Colon (tissue), 2 donors: Measurements from ENCODE around the gene ABCA13.

Experiments used
- FAIRE-seq: peaks from 2 replicates; lab custom pipeline; 2012; peaks lifted over from hg19 to GRCh38; lab: Jason Lieb, UNC
- donor health status: control.
- donor health status: control.

The ABCA13 gene

DNA sequence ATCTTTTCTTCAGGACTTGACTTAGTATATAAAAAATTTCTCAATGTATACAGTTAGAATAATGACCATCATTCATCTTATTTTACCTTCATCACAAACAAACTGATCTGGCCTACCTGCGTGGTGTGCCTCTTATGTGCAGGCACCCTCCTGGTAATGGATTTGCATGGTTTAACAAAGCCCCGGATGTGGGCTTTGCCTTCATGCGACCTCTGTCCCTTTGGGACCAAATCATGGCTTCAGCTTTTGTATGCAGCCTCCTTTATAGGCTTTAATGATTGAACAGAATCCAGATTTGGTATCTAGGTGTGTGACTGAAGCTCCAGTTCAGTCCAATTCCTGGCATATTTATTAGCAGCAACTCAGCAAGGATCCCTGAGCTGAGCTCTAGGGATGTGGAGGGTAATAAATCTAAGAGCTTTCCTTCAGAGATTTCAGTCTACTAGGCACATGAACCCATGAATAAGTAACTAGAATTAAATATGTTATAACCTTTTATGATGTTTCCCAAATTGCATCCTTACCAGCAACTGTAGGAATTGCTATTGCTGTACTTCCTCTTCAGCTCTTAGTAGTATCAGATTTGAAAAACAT, 256.9 kb downstream of the ABCA13 start:
- no peak for FAIRE-seq

DNA sequence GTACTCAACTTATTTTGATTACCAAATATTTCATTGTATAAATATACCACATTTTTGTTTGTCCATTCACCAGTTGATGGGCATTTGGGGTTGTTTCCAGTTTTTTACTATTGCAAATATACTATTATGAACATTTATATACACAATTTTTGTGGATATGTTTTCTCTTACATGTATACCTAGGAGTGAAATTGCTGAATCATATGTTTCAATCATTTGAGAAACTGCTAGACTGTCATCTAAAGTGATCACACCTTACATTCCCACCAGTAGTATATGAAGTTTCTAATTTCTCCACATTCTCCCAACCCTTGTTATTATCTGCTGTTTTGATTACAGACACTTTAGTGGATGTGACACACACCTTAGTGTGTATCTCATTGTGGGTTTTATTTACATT, 257.9 kb downstream of the ABCA13 start:
- no peak for FAIRE-seq

- no peak for FAIRE-seq
These were observed 266.9 kb downstream of the ABCA13 start for GRCh38 chr7:48438206-48438605.

- FAIRE-seq: no peak
These were observed 270.7 kb downstream of the ABCA13 start for GRCh38 chr7:48441848-48442492.

DNA sequence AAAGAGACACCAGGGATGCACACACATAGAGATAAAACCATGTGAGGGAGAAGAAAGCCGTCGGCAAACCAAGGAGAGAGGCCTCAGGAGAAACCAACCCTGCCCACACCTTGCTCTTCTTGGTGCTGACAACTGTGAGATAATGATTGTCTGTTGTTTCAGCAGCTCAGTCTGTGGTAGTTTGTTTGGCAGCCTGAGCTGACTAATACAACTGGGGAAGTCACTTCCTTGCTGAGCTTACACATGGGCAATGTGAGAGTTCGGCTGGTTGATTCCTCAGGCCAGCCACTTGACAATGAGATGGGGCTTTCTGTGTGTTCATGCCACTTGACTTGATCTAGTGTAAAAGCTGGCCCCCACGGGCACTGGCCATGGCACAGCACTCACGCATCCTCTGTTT, 271.8 kb downstream of the ABCA13 start:
- no peak for FAIRE-seq

- FAIRE-seq: no peak
These were observed 275.5 kb downstream of the ABCA13 start for GRCh38 chr7:48446721-48447120.

- no peak for FAIRE-seq
These were observed 281.0 kb downstream of the ABCA13 start for GRCh38 chr7:48452218-48452617.

DNA sequence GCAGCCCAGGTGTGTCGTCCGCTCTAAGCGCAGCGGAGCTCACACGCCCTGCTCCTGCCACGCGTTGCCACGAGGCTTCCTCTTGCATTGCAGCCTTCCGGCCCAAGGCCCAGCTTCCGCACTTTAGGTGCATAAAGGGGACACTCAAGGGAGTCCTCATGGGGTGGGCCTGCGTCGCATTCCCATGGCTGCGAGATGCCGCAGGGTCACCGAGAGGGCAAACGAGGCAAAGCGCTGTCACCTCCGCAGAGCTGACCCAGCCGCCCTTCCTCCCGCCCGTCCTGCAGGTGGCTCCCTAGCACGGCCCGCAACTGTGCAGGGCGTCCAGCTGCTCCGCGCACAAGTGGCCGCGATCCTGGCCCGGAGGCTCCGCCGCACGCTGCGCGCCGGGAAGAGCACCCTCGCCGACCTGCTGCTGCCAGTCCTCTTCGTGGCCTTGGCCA, 283.5 kb downstream of the ABCA13 start:
- no peak for FAIRE-seq

DNA sequence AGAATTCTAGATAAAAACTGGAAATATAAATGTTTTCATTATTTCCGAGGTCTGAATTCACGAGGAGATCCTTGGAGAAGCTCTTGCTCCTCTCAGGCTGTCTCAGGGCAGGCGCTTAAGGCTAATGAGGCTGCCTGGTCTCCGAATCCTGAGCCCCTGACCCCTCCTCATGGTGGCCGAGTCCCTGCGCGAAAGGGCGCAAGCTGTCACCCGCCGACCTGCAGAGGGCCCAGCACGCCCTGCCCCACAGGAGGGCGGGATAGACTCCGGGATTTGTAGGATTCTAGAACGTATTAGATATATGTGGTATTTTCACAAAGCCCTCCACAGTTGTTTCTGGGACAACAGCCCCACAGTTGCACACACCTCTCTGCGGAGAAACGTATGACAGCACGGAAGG, 284.1 kb downstream of the ABCA13 start:
- no peak for FAIRE-seq

GRCh38 chr7:48458701-48459524, 287.7 kb downstream of the ABCA13 start:
- FAIRE-seq: no peak

- no peak for FAIRE-seq
These were observed 295.5 kb downstream of the ABCA13 start for GRCh38 chr7:48466713-48467112.

DNA sequence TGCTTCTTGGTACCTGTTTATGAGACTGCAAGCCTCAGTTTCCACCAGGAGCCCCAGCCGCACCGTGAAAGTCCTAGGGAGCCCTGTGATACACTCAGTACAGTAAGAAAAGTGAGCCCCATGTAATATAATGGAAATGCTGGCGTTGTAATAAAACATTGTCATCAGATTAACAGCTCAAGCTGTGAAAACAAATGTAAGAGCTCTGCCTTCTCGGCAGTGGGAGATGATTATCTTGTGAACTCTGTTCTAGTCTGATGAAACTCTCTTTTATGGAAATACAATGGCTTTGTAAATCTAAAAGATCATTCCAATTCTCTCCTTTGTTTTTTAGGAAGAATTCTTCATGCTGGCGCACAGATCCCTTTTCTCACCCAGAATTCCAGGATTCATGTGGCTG, 299.9 kb downstream of the ABCA13 start:
- no peak for FAIRE-seq

DNA sequence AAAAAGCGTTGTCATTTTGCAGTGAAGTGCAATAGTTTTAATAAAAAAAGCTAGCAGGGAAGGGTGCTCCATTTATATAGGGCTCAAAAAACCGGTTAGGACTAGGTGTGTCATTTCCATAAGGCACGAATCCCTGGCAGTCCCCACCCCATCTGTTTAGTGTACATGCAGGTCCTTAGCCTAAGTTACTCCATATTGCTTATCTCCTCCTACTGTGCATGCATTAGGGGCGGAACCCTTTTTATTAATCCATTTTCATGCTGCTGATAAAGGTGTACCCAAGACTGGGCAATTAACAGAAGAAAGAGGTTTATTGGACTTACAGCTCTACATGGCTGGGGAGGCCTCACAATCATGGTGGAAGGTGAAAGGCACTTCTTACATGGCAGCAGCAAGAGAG, 301.4 kb downstream of the ABCA13 start:
- no peak for FAIRE-seq

DNA sequence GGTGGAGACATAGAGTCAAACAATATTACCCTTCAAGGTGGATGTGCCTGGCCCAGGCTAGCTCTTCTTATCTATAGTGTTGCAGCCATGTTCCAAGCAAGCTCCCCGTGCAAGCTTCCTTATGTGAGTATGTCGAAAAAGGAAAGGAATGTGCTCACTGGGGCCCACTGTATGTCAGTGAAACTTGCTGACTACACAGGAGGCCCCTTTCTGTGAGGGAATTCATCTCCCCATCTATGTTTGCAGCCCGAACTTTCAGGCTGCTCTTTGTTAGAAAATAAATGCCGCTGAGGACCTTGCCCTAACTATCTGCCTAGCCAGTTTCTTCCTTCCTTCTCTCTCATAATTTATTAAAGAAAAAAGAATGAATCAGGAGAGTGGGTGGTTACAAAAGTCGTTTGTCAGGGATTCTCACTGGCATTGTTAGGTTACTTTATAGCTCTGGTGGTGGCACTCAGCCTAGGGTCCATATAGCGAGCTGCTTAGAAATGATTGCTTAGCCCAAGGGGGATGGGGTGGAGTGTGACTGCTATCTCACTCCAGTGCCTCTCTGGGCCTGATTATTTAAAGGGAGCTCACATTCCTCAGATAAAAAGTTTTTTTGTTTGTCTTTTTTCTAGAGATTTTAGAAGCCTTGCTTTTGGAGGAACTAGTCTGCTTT, 302.1 kb downstream of the ABCA13 start:
- FAIRE-seq: no peak

- no peak for FAIRE-seq
These were observed 310.0 kb downstream of the ABCA13 start for GRCh38 chr7:48481235-48481634.

GRCh38 chr7:48497521-48497920, 326.3 kb downstream of the ABCA13 start:
- FAIRE-seq: no peak

- no peak for FAIRE-seq
These were observed 330.8 kb downstream of the ABCA13 start for GRCh38 chr7:48502021-48502420.

GRCh38 chr7:48505051-48505450, 333.8 kb downstream of the ABCA13 start:
- no peak for FAIRE-seq

DNA sequence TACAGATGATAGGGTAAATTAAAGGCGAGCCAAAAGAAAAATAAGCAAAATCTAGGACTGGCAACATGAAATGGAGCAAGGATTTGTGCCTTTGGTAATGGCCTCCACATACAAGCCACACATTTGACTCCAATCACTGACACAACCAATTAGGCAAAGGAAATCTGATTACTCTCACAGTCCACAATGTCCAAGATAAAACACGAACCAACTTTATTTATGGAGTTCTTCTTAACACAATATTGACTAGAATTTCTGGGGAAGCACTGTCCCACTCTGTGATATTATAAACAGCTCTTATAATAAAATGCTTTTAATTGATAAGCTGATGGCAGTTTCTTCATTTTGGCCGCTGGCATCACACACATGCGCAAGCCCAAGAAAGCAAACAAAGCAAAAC, 334.2 kb downstream of the ABCA13 start:
- no peak for FAIRE-seq

DNA sequence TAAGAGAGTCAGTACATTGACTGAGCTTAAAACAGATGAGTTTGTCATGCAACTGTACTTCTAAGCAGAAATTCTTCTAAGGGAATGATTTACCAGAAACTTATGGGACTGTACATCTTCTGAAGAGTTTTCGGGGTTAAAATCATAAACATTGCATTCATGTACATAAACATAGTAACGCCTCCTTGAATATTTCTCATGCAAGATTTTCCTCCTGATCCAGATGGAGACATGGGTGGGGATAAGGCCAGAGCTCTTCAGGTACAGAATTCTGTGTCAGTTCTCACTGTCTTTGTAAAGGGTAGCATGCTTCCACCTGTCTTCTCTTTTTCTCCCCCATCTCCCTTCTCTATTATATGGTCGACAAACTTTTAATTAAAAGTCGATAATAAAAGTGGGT, 335.3 kb downstream of the ABCA13 start:
- FAIRE-seq: no peak

- no peak for FAIRE-seq
These were observed 339.8 kb downstream of the ABCA13 start for GRCh38 chr7:48511080-48511479.

DNA sequence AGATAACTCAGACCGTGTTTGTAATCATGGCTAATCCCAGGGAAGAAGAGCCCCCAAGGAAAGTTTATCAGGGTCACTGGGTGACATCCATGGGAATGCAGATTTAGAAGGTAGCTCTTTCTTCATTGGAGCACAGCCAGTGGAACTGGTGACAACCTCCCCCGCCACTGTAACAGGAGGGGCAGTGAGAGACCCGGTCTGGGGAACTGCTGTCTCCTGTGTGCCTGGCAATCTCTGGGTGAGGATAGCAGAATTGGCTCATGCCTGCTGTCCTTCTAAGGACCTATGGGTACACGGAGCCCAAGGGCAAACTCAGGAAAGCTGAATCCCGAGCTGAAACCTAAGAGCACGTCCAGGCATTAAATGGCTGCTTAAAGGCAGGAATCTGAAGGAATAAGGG, 341.6 kb downstream of the ABCA13 start:
- FAIRE-seq: no peak

DNA sequence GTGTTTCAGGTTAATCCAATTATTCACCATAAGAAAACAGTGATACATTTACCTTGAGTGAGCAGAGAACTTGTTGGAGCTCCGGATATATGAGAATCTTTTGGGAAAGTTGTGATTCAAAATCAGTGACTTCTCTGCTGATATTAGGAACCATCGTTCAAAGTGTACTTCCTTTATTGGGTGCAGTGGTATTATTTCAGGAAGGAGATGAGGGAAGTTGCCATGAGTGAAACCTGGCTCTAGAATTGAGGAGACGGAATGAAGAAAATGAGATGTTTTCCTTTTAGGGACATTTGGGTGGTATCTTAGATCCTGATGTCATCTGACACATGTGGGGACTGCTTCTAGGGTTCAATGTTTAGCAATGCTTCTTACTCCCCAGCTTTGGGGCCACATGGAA, 343.9 kb downstream of the ABCA13 start:
- no peak for FAIRE-seq
